GM10266 (cell line): Measurements from ENCODE around the gene ARL5C.

ENCODE experiments used
- DNase-seq: peaks from one replicate; pipeline ENCODE4 v3.0.0; 2012; ENCODE audit errors: extremely low spot score
- TF ChIP-seq, protein P1 (sequence below): IDR thresholded peaks from 2 replicates; pipeline ENCODE4 v1.5.1; 2012; ENCODE audit warnings: mild to moderate bottlenecking, low read depth; ENCODE audit not compliant: control insufficient read depth, insufficient read depth; ENCODE audit errors: missing control alignments

ARL5C gene

DNA sequence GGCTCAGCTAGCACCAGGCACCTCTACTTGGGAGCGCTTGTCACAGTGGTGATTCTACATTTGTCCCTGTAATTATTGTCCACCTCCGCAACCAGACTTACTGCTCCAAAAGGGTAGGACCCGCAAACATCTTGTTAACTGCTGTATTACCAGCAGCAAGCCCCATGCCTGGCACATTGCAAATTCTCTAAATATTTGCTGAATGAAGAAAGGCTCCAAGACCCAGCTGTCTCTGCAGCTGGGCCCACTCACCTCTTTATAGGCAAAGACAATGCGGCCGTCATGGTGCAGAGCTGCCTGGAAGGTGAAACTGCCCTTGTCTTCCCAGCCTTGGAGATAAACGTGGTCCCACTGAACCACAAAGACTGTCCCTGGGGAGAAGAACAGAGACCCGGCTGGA lies 58.8 kb downstream of the ARL5C start:
- DNase-seq = no peak
- TF ChIP-seq, protein P1, sequence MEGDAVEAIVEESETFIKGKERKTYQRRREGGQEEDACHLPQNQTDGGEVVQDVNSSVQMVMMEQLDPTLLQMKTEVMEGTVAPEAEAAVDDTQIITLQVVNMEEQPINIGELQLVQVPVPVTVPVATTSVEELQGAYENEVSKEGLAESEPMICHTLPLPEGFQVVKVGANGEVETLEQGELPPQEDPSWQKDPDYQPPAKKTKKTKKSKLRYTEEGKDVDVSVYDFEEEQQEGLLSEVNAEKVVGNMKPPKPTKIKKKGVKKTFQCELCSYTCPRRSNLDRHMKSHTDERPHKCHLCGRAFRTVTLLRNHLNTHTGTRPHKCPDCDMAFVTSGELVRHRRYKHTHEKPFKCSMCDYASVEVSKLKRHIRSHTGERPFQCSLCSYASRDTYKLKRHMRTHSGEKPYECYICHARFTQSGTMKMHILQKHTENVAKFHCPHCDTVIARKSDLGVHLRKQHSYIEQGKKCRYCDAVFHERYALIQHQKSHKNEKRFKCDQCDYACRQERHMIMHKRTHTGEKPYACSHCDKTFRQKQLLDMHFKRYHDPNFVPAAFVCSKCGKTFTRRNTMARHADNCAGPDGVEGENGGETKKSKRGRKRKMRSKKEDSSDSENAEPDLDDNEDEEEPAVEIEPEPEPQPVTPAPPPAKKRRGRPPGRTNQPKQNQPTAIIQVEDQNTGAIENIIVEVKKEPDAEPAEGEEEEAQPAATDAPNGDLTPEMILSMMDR = no peak
